ENCODE measurements around the gene JAZF1.
"Not testable (repeated sequence)": the region's sequence is repeated elsewhere in the genome, so short reads cannot be mapped to it uniquely, and the experiment has no call there.

Gene JAZF1

DNA sequence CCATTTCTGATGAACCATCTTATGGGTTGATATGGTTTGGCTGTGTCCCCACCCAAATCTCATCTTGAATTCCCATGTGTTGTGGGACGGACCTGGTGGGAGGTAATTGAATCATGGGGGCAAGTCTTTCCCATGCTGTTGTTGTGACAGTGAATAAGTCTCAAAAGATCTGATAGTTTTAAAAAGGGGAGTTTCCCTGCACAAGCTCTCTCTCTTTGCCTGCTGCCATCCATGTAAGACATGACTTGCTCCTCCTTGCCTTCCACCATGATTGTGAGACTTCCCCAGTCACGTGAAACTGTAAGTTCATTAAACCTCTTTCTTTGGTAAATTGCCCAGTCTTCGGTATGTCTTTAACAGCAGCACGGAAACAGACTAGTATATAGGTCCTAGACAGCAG is 166.3 kb downstream of the JAZF1 start:
- FAIRE-seq; DNase-seq (ENCODE audit: low spot score): not testable (repeated sequence)

DNA sequence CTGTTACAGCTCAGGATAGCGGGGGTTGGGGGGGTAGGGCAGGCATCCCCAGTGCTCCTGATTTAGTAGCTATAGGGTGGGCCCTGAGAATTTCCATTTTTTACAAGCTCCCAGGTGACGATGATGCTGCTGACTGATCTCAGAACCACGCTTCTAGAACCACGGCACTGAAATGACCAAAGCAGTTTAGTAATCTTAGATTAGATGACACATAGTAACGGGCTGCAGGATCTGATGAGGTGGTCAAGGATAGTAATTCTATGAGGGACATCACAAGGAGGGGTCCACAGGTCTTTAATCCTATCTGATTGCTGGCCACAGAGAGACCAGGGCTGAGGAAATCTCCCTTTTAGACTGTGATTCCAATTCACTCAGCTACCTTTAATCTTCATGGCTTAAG is 167.2 kb downstream of the JAZF1 start:
- FAIRE-seq (no peak), DNase-seq (ENCODE audit: low spot score) (no peak)

DNA sequence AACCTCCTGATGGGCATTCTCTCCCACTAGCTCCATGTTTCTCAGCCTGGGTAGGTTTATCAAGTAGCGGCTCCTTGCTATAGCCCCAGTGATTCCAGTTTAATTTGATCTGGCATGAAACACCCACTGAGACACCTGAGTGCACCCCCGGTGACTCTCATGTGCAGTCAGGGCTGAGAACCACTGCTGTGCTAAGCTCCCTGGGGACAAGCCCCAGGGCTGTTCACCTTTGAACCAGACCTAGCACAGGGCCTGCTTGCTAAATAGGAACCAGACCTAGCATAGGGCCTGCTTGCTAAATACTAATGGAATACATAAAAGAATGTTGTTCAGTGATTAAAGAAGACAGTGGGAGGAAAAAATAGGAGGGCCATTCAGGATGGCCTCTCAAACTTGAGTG is 167.6 kb downstream of the JAZF1 start:
- no peak for FAIRE-seq
- no peak for DNase-seq (ENCODE audit: low spot score)

DNA sequence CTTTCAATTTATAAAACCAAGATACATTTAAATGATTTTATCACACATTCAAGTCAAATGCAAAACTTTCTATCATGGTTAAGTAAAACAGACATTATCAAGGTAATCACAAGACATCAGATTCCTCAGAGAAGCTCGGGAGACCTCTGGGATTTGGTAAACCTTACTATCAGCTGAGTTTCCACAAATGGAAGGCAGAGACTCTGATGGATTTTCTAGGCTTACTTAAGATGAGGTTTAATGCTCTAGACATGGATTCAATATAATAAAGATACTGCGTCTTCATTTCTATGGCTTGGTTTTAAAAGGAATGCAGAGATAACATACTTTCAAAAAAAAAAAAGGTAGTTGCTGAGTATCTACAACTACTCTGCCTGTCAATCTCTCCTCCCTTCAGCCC is 171.7 kb downstream of the JAZF1 start:
- DNase-seq (ENCODE audit: low spot score) = no peak
- no peak for FAIRE-seq

DNA sequence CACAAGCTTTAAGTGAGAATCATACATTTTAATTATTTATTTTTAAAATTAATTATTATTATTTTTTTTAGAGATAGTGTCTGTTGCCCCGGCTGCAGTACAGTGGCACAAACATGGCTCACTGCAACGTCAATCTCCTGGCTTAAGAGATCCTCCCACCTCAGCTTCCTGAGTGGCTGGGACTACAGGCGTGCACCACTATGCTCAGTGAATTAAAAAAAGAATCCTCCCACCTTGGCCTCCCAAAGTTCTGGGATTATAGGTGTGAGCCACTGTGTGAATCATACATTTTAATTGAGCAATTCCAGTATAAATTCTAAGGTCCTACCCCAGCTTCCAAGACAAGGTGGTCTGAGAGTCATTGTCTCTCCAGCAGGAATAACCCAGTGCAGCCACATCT is 172.4 kb downstream of the JAZF1 start:
- no peak for DNase-seq (ENCODE audit: low spot score)
- FAIRE-seq = no peak

DNA sequence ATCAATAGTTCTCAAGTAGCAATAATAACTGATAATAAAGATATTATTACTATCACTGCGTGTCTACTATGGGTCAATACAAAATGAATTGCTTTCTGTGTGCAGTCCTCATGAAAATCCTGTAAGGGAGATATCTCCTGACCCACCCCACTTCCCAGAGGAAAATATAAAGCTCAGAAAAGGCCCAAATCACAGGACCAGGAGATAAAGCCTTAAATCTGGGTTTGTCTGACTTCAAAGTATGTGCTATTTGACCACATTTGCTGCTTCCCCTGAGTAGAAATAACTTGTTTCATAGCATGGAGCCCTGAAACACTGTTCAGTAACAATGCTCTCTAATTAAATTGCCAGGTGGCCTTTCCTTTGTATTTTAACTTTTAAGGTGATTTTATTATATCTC is 174.1 kb downstream of the JAZF1 start:
- DNase-seq (ENCODE audit: low spot score) (no peak), FAIRE-seq (no peak)

DNA sequence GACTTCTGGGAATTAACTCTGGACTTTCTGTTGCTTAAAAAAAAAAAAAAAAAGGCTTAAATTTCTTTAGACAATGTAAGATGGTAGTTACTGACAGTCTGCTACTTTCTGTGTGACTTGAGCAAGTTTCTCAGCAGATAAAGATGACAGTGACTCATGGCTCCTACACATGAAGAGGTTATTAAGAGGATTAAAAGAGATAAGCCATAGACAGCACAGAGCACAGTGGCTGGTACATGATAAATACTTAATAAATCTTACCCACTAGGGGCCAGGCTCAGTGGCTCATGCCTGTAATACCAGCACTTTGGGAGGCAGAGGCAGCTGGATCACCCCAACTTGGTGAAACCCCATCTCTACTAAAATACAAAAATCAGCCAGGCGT is 174.8 kb downstream of the JAZF1 start:
- no peak for FAIRE-seq

DNA sequence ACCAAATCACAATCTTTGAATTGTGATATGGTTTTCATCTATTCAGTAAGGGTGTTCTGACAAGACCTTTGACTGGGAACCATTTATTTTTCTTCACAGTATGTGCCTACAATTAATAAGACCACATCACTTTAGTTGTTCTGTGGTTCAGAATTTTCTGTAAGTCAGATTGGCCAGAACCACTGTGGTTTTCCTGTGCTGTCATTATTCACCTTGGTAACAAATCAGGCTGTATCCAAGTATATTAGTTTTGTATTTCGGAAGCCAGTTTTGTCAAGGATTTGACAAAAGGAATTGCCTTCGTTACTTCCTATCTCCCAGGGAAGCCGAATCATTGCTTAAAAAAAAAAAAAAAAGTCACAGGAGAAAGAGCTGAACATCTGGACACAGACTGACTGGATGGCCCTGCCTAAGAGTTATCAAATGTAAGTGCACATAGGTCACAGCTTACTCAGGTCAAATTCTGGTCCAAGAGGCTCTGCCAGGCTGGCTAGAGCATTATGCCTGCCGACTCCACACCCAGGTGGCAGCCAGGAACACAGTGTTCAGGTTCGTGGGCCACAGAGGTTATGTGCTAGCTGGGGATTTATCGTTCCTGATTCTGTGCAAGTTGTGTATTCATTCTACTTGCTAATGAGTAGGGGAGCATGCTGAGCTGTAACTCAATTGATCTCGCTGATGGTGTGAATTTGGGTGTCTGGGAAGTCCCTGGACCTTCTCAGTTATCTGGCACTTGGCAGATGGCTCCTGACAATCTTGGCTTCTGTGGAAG is 175.3 kb downstream of the JAZF1 start:
- no peak for FAIRE-seq

More for the DNA sequence above, 174.8 kb downstream of the JAZF1 start:
- DNase-seq (ENCODE audit: low spot score) = no peak

DNA sequence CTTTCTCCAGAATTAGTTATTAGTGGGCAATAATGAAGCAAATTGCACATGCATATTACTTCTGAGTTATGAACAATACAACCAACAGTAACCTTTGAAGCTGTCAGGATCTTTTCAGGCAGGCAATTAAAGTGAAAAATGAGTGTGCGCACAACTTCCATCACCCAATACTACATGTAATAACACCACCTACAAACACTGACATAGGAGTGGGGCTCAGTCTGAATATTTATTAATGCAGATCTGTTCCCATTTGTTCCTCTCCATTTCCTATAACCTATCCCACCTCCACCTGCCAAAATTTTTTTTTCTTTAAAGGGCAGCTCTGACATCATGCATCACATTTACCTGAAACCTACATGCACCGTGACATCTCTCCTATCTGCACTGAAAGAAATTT is 177.2 kb downstream of the JAZF1 start:
- DNase-seq (ENCODE audit: low spot score) (no peak), FAIRE-seq (no peak)

More for the DNA sequence above, 175.3 kb downstream of the JAZF1 start:
- DNase-seq (ENCODE audit: low spot score) = no peak

DNA sequence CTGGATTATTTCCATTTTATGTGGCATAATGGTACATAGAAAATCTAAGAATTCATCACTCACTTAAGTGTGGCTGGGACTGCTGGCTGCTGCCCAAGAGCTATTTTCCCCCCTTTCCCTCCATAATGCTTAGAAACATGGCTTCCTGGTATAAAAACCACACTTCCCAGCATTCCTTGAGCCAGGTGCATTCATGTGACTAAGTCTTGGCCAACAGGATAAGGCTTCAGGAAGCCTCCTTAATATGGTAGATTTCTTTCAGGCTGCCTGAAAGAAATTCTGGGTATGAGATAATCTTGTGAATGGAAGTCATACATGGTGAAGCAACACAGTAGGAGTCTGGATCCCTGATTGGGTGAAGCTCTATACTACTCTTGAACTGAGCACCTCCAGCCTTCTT is 178.0 kb downstream of the JAZF1 start:
- DNase-seq (ENCODE audit: low spot score) (peak; percentile 22), FAIRE-seq (no peak)

DNA sequence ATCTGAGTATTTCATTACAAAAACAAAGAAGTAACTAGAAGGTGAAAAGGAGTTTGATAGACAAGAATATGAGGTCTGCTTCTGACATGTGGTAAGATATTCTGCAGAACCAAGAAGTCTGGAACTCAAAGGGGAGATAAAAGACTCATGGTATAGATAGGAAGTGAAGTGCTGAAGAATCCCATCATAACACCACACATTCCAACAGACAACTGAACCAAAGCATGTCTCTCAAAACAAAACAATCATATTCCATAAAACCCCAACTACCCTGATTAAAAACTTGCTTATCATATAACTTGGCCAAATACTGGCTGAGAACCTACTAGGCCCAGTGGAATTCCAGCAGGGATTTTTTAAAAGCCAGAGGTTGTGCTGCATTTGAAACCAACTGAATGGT is 178.7 kb downstream of the JAZF1 start:
- no peak for FAIRE-seq
- no peak for DNase-seq (ENCODE audit: low spot score)

DNA sequence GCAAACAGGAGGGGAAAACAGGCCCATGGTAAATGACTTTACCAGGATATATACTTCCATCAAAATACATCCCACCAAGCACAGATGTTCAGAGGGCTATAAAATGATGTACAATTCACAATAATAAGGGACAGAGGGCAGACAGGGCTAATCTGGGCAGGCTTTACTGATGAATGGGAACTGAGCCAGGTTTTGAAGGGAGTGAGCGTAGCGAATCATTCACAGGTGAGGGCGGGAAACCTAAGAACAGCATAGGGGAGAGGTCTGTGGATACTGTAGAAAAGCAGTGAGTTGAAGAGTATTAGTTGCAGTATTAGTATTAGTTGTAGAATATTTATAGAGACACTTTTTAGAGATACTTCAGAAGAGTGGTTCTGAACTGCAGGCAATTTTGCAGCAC is 180.8 kb downstream of the JAZF1 start:
- DNase-seq (ENCODE audit: low spot score) (no peak), FAIRE-seq (no peak)

DNA sequence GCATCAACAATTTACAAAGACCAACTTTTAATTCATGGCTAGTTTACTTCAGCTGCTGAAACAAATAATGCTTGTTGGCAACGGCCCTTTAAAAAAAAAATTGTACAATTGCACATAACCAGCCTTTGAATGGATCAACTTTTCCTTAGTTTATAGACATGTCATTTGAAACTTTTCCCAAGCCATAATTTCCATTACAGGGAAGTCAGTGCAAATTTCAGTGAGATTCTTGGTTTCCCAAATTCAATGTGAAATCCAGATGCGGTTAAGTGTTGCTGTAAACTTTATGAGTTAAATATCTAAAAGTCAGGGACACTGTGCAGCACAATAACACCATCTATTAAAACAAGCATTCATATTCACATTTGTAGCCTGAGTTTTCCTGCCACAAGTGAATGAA is 182.2 kb downstream of the JAZF1 start:
- DNase-seq (ENCODE audit: low spot score) = no peak
- no peak for FAIRE-seq

DNA sequence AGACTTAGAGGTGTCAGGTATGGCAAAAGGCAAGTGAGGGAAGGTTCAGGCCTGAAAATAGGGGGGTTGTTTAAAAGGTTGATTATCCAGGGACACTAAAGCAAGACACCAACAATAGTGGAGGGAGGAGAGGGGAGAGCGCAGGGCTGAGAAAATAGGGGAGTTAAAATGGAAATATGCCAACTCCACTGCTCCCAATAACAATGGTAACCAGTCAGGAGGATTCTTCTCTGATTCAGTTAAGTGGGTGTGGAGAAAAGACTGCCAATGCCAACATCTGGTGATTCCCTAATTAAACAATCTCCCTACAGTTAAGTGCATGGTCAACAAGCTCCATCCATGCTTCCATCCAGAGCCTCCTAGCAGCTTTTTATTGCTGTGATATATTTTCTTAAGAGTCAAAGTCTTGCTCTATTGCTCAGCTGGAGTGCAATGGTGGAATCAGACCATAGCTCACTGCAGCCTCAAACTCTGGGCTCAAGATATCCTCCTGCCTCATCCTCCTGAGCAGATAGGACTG is 183.3 kb downstream of the JAZF1 start:
- FAIRE-seq (no peak), DNase-seq (ENCODE audit: low spot score) (no peak)

DNA sequence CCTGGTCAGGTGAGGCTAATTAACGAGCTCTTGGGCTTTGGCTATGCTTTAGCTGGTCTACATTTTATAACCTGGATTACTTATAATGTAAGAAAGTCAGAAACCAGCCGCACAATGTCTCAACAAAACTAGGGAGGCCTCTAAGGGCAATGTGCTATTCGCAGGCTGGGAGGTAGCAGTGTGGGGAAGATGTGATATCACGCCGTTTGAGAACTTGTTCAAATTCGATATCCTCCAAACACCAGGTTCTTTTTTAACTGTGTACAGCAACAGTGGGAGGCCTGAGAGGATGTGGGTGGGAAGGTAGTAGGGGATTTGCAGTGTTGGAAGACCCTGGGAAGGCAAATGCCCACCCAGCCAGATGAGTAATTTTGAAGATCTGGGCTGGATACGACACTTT is 184.5 kb downstream of the JAZF1 start:
- DNase-seq (ENCODE audit: low spot score) (no peak), FAIRE-seq (no peak)

DNA sequence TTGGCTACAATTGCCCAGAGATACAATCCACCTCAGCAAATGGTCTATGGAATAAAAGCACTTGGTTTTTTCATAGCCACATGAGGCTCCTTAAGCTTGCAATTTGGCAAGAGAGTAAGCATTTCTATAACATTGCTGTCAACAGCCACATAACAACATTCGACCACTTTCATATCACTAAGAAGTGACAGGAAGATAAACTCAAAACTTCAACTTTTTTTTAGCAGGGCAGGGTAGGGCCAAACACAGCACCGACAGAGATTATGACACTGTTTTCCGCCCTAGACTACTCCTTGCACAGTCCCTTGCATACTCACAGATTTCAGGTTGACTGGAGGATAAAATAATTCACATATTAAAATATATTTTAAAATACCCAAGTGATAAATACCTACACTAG is 185.4 kb downstream of the JAZF1 start:
- DNase-seq (ENCODE audit: low spot score) (no peak), FAIRE-seq (no peak)

DNA sequence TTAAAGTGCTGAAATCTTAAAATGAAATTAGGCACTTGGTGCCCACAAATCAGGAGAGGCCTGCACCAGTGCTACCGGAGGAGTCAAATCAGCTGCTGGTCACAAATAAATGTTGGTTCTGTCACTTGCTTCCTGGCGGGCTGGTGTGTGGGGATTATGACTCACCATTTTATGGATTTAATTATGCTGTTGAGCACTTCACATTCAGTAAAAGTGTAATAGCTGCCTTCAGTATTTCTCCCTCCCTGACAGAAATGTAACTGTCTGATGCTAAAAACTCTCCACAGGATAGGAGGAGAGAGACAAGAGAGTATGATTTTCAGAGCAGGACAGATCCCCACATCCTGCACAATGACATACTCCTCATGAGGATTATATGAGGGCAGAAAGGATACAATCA is 186.0 kb downstream of the JAZF1 start:
- FAIRE-seq = no peak
- peak; percentile 38 for DNase-seq (ENCODE audit: low spot score)

DNA sequence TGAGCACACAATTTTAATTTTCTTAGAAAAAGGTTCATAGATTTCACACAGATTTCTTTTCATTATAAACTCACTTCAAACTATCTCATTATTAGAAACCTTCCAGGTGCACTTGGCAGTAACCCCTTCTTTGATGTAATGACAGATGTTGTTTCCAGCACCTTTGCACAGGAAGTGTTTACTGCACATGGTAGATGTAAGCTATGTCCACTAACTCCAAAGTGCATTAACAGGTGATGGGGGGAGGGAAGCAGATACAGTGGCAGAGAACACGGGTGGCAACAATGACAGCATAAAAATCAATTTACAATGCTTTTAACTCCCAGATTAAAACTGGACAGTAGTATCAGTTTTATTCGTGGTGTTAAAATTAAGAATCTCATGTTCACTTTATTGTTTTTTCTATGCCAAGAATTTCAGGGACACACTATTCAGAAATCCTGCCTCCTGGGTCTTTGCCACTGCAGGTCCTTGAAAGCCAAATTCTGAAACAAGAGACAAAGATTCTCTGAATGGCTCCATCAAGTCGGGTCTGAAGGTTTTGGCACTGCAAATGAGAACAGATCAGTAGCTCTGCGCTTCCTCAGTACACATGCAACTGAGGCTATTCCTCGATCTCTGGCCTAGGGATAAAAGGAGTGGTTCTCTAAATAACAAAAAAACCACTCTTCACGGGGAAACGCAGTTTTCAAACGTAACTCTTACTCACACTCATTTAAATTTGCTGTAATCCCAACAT is 187.7 kb downstream of the JAZF1 start:
- FAIRE-seq (peak; percentile 72), DNase-seq (ENCODE audit: low spot score) (no peak)

DNA sequence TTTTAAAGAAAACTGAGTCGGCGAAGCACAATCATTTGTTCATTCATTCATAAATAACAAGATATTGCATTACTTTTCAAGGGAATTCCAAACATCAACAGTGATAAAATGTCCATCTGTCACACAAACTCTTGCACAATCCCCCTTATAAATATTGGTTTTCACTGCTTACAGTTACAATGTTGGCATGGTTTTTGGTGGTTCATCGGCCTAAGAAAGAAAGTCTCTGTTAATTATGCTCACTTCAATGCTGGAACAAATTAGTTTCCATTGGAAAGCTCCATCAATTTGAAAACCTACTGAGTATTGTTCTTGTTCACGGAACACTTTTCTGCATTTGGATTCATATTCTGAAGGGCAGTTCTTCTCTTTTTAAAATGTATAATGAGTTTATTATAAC is 188.5 kb downstream of the JAZF1 start:
- FAIRE-seq (no peak), DNase-seq (ENCODE audit: low spot score) (no peak)

DNA sequence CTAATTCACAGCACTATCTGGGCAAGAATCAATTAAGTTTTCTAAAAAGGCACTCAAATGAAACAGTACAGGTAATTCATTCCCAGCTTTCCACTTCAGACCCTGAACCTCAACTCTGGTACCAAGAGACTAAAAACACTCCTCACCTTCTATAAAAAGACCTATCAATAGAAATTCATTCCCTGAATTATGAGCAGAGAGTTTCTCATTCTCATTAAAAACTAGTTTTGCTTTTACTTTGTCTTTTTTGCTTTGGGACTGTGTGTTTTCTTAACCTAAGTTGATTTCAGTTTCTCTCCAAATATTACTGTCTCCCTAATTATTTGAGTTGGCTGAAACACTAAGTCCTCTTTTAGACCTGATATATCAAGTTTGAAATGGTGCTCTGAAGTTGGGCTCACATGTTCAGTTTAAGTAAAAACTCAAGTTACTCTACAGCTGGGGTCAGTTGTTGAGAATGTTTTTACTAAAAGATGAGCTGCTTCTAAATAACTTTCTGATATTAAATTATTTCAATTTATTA is 189.5 kb downstream of the JAZF1 start:
- FAIRE-seq = no peak
- no peak for DNase-seq (ENCODE audit: low spot score)

DNA sequence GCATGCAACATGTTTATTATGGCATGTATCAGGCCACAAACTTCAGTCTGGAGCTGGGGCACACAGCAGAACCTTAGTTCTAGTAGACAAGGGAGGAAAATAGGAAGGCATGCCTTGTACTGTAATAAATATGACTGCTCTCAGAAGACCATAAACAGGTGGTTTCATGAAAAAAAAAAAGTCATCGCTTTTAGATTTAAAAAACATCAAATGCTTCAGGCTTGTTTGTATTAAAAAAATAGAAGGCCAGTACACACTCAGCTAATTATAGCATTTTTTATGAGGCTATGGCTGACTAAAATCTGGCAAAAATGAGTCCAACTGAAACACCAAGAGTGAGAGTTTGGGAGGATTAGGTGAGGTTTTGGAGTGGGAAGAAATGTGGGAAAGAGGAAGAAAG is 204.1 kb downstream of the JAZF1 start:
- FAIRE-seq = no peak
- DNase-seq (ENCODE audit: low spot score) = no peak

DNA sequence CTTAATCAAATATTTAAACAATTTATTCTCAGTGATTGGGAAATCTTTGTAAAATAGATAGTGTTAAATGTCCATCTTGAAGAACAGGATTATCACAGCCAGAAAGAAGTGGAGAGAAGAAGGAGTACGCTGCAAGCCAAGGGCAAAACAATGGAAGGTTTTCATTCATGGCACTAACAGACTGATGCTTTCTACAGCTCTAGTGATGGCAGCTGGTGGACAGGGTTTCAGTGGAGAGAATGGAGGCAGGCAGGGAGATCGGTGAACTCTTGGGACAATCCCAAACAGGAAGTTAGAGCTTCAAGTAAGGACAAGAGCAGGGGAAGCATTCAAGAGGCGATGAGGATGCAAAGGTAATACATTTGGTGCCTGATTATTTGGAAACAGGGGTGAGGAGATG is 207.0 kb downstream of the JAZF1 start:
- DNase-seq (ENCODE audit: low spot score) = no peak
- FAIRE-seq = no peak

DNA sequence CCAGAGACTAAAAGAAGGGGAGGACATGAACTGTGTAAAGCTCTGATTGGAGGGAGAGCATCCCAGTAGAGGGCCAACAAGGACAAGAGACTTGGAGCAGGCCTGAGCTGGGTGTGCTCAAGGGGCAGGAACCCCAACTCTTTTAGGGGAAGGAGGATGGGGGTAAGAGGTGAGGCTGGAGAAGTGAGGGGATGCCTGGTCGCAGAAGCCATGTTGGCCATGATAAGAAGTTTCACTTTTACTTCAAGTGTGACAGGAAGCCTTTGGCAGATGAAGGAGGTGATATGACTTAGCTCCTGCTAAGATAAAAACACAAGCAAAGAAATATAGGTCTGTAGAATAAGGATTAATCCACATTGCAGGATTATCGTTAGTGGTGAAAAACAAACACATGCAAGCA is 208.3 kb downstream of the JAZF1 start:
- FAIRE-seq (peak; percentile 35), DNase-seq (ENCODE audit: low spot score) (no peak)

Data from urothelium cell line (cell line).